GM23248 (cell line): ENCODE results near the gene DHDH.

ENCODE experiments used
- EZH2 ChIP-seq: fragments of 200-600 bp; sonication (generic); IDR thresholded peaks from 2 replicates; pipeline ENCODE4 v1.6.1; 2018; ENCODE audit warnings: antibody characterized with exemption, mild to moderate bottlenecking; ENCODE audit not compliant: insufficient read depth, poor library complexity, severe bottlenecking
- EZH2phosphoT487 ChIP-seq: fragments of 200-600 bp; sonication (generic); IDR thresholded peaks from 2 replicates; pipeline ENCODE4 v1.6.1; 2018; ENCODE audit warnings: antibody characterized with exemption, moderate library complexity, mild to moderate bottlenecking, low read depth; ENCODE audit not compliant: insufficient read depth

GRCh38 chr19:48970139-48970766, 36.8 kb downstream of the DHDH start:
- no peak for TF ChIP-seq EZH2phosphoT487
- no peak for TF ChIP-seq EZH2
